GM18867 (cell line): Measurements from ENCODE around the gene SDHAF2.

Experiments
- ATAC-seq: cut with Tn5 transposase; IDR thresholded peaks from one replicate; pipeline ENCODE4 v1.9.1; 2021; ENCODE audit warnings: mild to moderate bottlenecking, moderate library complexity; ENCODE audit not compliant: unreplicated experiment

SDHAF2 gene

DNA sequence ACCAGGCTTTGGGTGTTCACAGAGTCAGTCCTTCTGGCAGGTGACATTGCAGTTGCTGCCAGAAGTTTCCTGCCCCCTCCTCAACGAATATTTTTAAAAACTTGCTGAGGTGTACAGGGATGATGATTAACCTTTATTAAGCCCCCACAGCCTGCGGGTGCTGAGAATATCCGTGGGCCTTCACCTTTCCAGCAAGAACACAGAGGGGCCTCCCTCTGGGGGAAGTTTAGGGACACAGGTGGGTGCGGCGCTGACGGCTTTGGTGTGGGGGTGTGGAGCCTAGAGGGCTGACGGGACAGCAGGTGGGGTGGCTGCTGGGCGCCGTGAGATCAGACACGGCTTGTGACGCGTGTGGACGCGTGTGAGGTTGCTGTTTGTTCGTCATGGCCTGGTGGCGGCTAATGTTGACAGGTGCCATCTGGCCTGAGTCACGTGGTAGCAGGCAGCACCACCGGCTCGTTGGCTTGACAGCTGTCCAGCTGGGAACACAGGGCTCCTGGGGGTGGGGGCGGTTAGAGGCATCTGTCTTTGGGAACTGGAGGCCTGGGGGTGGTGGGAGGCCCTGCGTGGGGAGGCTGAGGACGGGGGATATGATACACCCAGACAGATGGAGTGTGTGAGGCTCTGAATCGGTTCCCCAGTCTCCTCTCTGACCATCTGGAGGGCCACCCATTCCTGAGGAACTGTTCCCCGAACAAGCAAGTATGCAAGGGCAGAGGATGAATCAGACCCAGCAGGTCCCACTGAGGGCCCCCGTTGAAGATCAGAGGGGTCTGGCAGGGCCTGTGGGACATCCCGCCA is 66.1 kb downstream of the SDHAF2 start:
- ATAC-seq, result no peak
